ENCODE results near the gene RIMKLB. TPM values are rescaled to one million over a fixed set of nuclear protein-coding genes. Genes with fewer than 3 reads are reported as not detected.

The RIMKLB gene
- total RNA-seq, 1 experiment from 2014 or later, result 0.39 TPM

GRCh38 chr12:8816448-8817050, 118.8 kb downstream of the RIMKLB start:
- H3K4me2 ChIP-seq (ENCODE audit: low read length), result no peak overlapping the region
- H3K4me1 ChIP-seq (ENCODE audit: control insufficient read depth in 1 of 2, insufficient read depth in 2 of 2, low read length in 2 of 2), result no peaks in the 10 kb centered on the region
- no peaks in the 10 kb centered on the region; a peak in 1 of 4 replicates for H3K36me3 ChIP-seq (ENCODE audit: control insufficient read depth in 1 of 2, insufficient read depth in 2 of 2, low read length in 2 of 2)
- H3K79me2 ChIP-seq (ENCODE audit: insufficient read depth, low read length), result no peaks in the 10 kb centered on the region
- ChIA-PET CTCF (no interaction called here), RAD21 (ENCODE audit: low non-redundant PET in 1 of 2, low total read pairs in 2 of 2, uncharacterized antibody in 2 of 2, unreplicated experiment in 2 of 2) (no interaction called here), POLR2A (no interaction called here)
- TF ChIP-seq REST (IDR thresholded peaks at IDR 0.05; ENCODE audit: low read depth) (no peak), JUND (IDR thresholded peaks at IDR 0.05) (no peak), CEBPB (IDR thresholded peaks at IDR 0.05; ENCODE audit: low read depth) (no peak), EGR1 (IDR thresholded peaks at IDR 0.05; ENCODE audit: low read depth) (no peak), TCF7L2 (IDR thresholded peaks at IDR 0.05; ENCODE audit: borderline replicate concordance, extremely low read depth, insufficient read depth, insufficient read length) (no peak), SP1 (IDR thresholded peaks at IDR 0.05; ENCODE audit: low read depth) (no peak), ATF3 (IDR thresholded peaks at IDR 0.05) (no peak), RAD21 (IDR thresholded peaks at IDR 0.05; ENCODE audit: low read depth) (no peak)
- ATAC-seq (no peak), DNase-seq (ENCODE audit: low read depth, low spot score) (no peak)
- H3K27me3 ChIP-seq (ENCODE audit: insufficient read depth, low read length), result no peaks in the 10 kb centered on the region
- no peaks in the 10 kb centered on the region for H4K20me1 ChIP-seq (ENCODE audit: insufficient read depth)
- BruUV-seq (replicated peaks), result no TSS peak
- no peak overlapping the region for H3K27ac ChIP-seq (ENCODE audit: low read depth, low read length)
- no peaks in the 10 kb centered on the region for H3K9me2 ChIP-seq (ENCODE audit: insufficient read depth)
- intact Hi-C loops (cut with micrococcal nuclease), result no loop called here
- no peaks in the 10 kb centered on the region for H3K9me3 ChIP-seq (ENCODE audit: control insufficient read depth in 1 of 2, insufficient read depth in 1 of 2, low read depth in 1 of 2, low read length in 2 of 2)
- H3K9ac ChIP-seq (ENCODE audit: low read length), result no peak overlapping the region
- H2AFZ ChIP-seq (ENCODE audit: low read depth, low read length, poor library complexity, severe bottlenecking), result no peak overlapping the region
- no peak overlapping the region for H3K4me3 ChIP-seq (replicated peaks in 1 of 2; ENCODE audit: low read depth in 1 of 2, low read length in 2 of 2)

Data from HCT116 (cell line).